Measurements from ENCODE around the gene ANXA3.
"Not testable (repeated sequence)": the region's sequence is repeated elsewhere in the genome, so short reads cannot be mapped to it uniquely, and the experiment has no call there.

ANXA3 gene

GRCh38 chr4:78570117-78570516 lies 18.5 kb downstream of the ANXA3 start:
- in situ Hi-C loops (cut with MboI; ENCODE audit: low sequenced_read_pairs) = no loop called here

GRCh38 chr4:78571804-78572203 lies 20.2 kb downstream of the ANXA3 start:
- in situ Hi-C loops (cut with MboI; ENCODE audit: low sequenced_read_pairs) = no loop called here

GRCh38 chr4:78578674-78579425 lies 27.3 kb downstream of the ANXA3 start:
- in situ Hi-C loops (cut with MboI; ENCODE audit: low sequenced_read_pairs) = no loop called here

- in situ Hi-C loops (cut with MboI; ENCODE audit: low sequenced_read_pairs) = no loop called here
These were observed 30.0 kb downstream of the ANXA3 start for GRCh38 chr4:78581618-78582017.

- in situ Hi-C loops (cut with MboI; ENCODE audit: low sequenced_read_pairs) = no loop called here
These were observed 33.4 kb downstream of the ANXA3 start for GRCh38 chr4:78584863-78585547.

- in situ Hi-C loops (cut with MboI; ENCODE audit: low sequenced_read_pairs) = no loop called here
These were observed 34.1 kb downstream of the ANXA3 start for GRCh38 chr4:78585633-78586032.

- in situ Hi-C loops (cut with MboI; ENCODE audit: low sequenced_read_pairs) = no loop called here
These were observed 37.5 kb downstream of the ANXA3 start for GRCh38 chr4:78588894-78589545.

GRCh38 chr4:78591404-78591803 lies 39.8 kb downstream of the ANXA3 start:
- in situ Hi-C loops (cut with MboI; ENCODE audit: low sequenced_read_pairs) = no loop called here

- in situ Hi-C loops (cut with MboI; ENCODE audit: low sequenced_read_pairs) = no loop called here
These were observed 40.7 kb downstream of the ANXA3 start for GRCh38 chr4:78592088-78592783.

- in situ Hi-C loops (cut with MboI; ENCODE audit: low sequenced_read_pairs) = no loop called here
These were observed 44.7 kb downstream of the ANXA3 start for GRCh38 chr4:78596111-78596742.

- in situ Hi-C loops (cut with MboI; ENCODE audit: low sequenced_read_pairs) = not testable (repeated sequence)
These were observed 46.9 kb downstream of the ANXA3 start for GRCh38 chr4:78598431-78598830.

GRCh38 chr4:78599147-78599546 lies 47.6 kb downstream of the ANXA3 start:
- in situ Hi-C loops (cut with MboI; ENCODE audit: low sequenced_read_pairs) = no loop called here

- in situ Hi-C loops (cut with MboI; ENCODE audit: low sequenced_read_pairs) = no loop called here
These were observed 48.4 kb downstream of the ANXA3 start for GRCh38 chr4:78599931-78600375.

- in situ Hi-C loops (cut with MboI; ENCODE audit: low sequenced_read_pairs) = no loop called here
These were observed 49.4 kb downstream of the ANXA3 start for GRCh38 chr4:78601013-78601412.

GRCh38 chr4:78602334-78602733 lies 50.8 kb downstream of the ANXA3 start:
- in situ Hi-C loops (cut with MboI; ENCODE audit: low sequenced_read_pairs) = no loop called here

GRCh38 chr4:78603384-78603783 lies 51.8 kb downstream of the ANXA3 start:
- in situ Hi-C loops (cut with MboI; ENCODE audit: low sequenced_read_pairs) = no loop called here

GRCh38 chr4:78604988-78605387 lies 53.4 kb downstream of the ANXA3 start:
- in situ Hi-C loops (cut with MboI; ENCODE audit: low sequenced_read_pairs) = no loop called here

- in situ Hi-C loops (cut with MboI; ENCODE audit: low sequenced_read_pairs) = no loop called here
These were observed 54.5 kb downstream of the ANXA3 start for GRCh38 chr4:78606035-78606434.

- in situ Hi-C loops (cut with MboI; ENCODE audit: low sequenced_read_pairs) = no loop called here
These were observed 55.0 kb downstream of the ANXA3 start for GRCh38 chr4:78606530-78607095.

GRCh38 chr4:78608684-78609083 lies 57.1 kb downstream of the ANXA3 start:
- in situ Hi-C loops (cut with MboI; ENCODE audit: low sequenced_read_pairs) = no loop called here
